ENCODE results near the gene GAPT.

The GAPT gene

GRCh38 chr5:58491216-58491892 lies at the start of gene GAPT:
TSS of gene GAPT (plus strand) at chr5:58491435. CDS start at chr5:58494537, 3,102 bp downstream.
- no peak for DNase-seq

- no peak for DNase-seq
These were observed 46.4 kb upstream of the GAPT start for GRCh38 chr5:58444805-58445204.

- DNase-seq, result no peak
These were observed 45.2 kb upstream of the GAPT start for GRCh38 chr5:58446024-58446423.

- no peak for DNase-seq
These were observed 44.0 kb upstream of the GAPT start for GRCh38 chr5:58447226-58447625.

- no peak for DNase-seq
These were observed 41.2 kb upstream of the GAPT start for GRCh38 chr5:58450018-58450417.

- no peak for DNase-seq
These were observed 40.2 kb upstream of the GAPT start for GRCh38 chr5:58450811-58451629.

GRCh38 chr5:58451732-58452565 lies 39.3 kb upstream of the GAPT start:
- DNase-seq, result no peak

- DNase-seq, result no peak
These were observed 38.5 kb upstream of the GAPT start for GRCh38 chr5:58452566-58453258.

GRCh38 chr5:58453306-58453705 lies 37.9 kb upstream of the GAPT start:
- DNase-seq, result no peak

GRCh38 chr5:58454025-58454424 lies 37.2 kb upstream of the GAPT start:
- DNase-seq, result no peak

GRCh38 chr5:58455066-58455465 lies 36.2 kb upstream of the GAPT start:
- no peak for DNase-seq

- no peak for DNase-seq
These were observed 35.8 kb upstream of the GAPT start for GRCh38 chr5:58455480-58455879.

GRCh38 chr5:58456026-58456425 lies 35.2 kb upstream of the GAPT start:
- no peak for DNase-seq

- DNase-seq, result no peak
These were observed 34.7 kb upstream of the GAPT start for GRCh38 chr5:58456486-58456885.

- DNase-seq, result no peak
These were observed 34.2 kb upstream of the GAPT start for GRCh38 chr5:58457050-58457449.

GRCh38 chr5:58458141-58458742 lies 33.0 kb upstream of the GAPT start:
- DNase-seq, result no peak

GRCh38 chr5:58458743-58459145 lies 32.5 kb upstream of the GAPT start:
- no peak for DNase-seq

- no peak for DNase-seq
These were observed 31.9 kb upstream of the GAPT start for GRCh38 chr5:58459146-58460001.

- peak; percentile 73 for DNase-seq
These were observed 31.1 kb upstream of the GAPT start, which contains the start of gene PLK2 for GRCh38 chr5:58460002-58460731. TSS of gene PLK2 (minus strand) at chr5:58460086. CDS start at chr5:58459959, 127 bp downstream.

- DNase-seq, result peak; percentile 79
These were observed 30.4 kb upstream of the GAPT start for GRCh38 chr5:58460732-58461286.

All from NCI-H774 (cell line).